K562 (cell line): ENCODE data around the gene PRKAR2B. TPM values are rescaled to one million over a fixed set of nuclear protein-coding genes. Genes with fewer than 3 reads are reported as not detected.

ENCODE experiments used
- ATF4 ChIP-seq: fragments of 450-650 bp; formaldehyde crosslinking; IDR thresholded peaks from 2 replicates; pipeline ENCODE4 v1.4.0; 2022; ENCODE audit warnings: mild to moderate bottlenecking, moderate library complexity
- CHD4 ChIP-seq: fragments of 200-600 bp; sonication (generic); IDR thresholded peaks from 3 replicates; pipeline ENCODE4 v1.6.1; 2012; ENCODE audit warnings: low read depth, mild to moderate bottlenecking, mixed read lengths, low read length, inconsistent platforms; ENCODE audit not compliant: insufficient read depth, insufficient replicate concordance, poor library complexity, severe bottlenecking
- CREM ChIP-seq: IDR thresholded peaks from 2 replicates; pipeline ENCODE4 v1.6.1; 2014; ENCODE audit warnings: antibody characterized with exemption, low read depth
- E2F1 ChIP-seq: sonication (generic); formaldehyde crosslinking; IDR thresholded peaks from 2 replicates; pipeline ENCODE4 v1.8.1; 2023; ENCODE audit warnings: mild to moderate bottlenecking, missing genetic modification reagents, moderate library complexity
- ETV5 ChIP-seq: sonication (generic); formaldehyde crosslinking; IDR thresholded peaks from 2 replicates; pipeline ENCODE4 v1.4.0; 2020; ENCODE audit warnings: low read depth, mild to moderate bottlenecking, missing genetic modification reagents
- HDAC2 ChIP-seq: fragments of 450-650 bp; IDR thresholded peaks from 2 replicates; pipeline ENCODE4 v1.6.1; 2016; ENCODE audit warnings: mild to moderate bottlenecking
- PHF8 ChIP-seq: fragments of 200-600 bp; sonication (generic); IDR thresholded peaks from 2 replicates; pipeline ENCODE4 v1.6.1; 2012; ENCODE audit warnings: mixed run types, mild to moderate bottlenecking, inconsistent platforms, low read length, moderate library complexity, borderline replicate concordance
- PPARD ChIP-seq: fragments of 250-450 bp; sonication (Bioruptor Pico); IDR thresholded peaks from 2 replicates; pipeline ENCODE4 v1.8.0; 2022; ENCODE audit warnings: inconsistent platforms, mild to moderate bottlenecking, moderate library complexity
- PRDM10 ChIP-seq: fragments of 450-650 bp; IDR thresholded peaks from 2 replicates; pipeline ENCODE4 v1.6.1; 2018; ENCODE audit not compliant: partially characterized antibody
- SRSF3 ChIP-seq: fragments of 200-400 bp; formaldehyde crosslinking; IDR thresholded peaks from 2 replicates; pipeline ENCODE4 v1.6.1; 2016; ENCODE audit warnings: mild to moderate bottlenecking, low read length, moderate library complexity; ENCODE audit not compliant: insufficient read depth
- XRCC5 ChIP-seq: fragments of 200-400 bp; formaldehyde crosslinking; IDR thresholded peaks from 2 replicates; pipeline ENCODE4 v1.6.1; 2017; ENCODE audit warnings: low read depth, mild to moderate bottlenecking, low read length
- ZKSCAN8 ChIP-seq: fragments of 200-800 bp; sonication (Bioruptor generic); IDR thresholded peaks from 2 replicates; pipeline ENCODE4 v1.6.1; 2016; ENCODE audit warnings: missing genetic modification characterization, missing compliant biosample characterization
- ZNF165 ChIP-seq: fragments of 250-450 bp; sonication (Bioruptor Pico); IDR thresholded peaks from 2 replicates; pipeline ENCODE4 v1.4.0; 2020; ENCODE audit warnings: borderline replicate concordance
- ZSCAN29 ChIP-seq: fragments of 450-650 bp; IDR thresholded peaks from 2 replicates; pipeline ENCODE4 v1.6.1; 2017
- polyA plus RNA-seq, 8 experiments: library from polyadenylated mRNA; depleted of rRNA in 4 of 8; stranded (reverse) in 5 of 8; unstranded in 3 of 8; fragments of >200 nt; fragmentation: Nextera tagmentation in 2 of 8; fragmentation: Illumina TruSeq in 1 of 8; extraction: Ambion mirVana in 2 of 8; extraction: Trizol in 1 of 8; gene quantifications; 2 replicates each; pipeline versions ENCODE4 v1.2.1 to v1.2.3, GENCODE V29; 2011 to 2014; ENCODE audit warnings: inconsistent platforms in 1 of 8, missing spikeins in 1 of 8
- total RNA-seq, 7 experiments: library from RNA; depleted of rRNA in 6 of 7; stranded (reverse); fragments of >200 nt in 6 of 7; fragmentation: Illumina TruSeq in 2 of 7; extraction: Trizol in 2 of 7; gene quantifications; 2 replicates each; pipeline versions ENCODE4 v1.2.1 to v1.2.3, GENCODE V29; 2011 to 2021; ENCODE audit warnings: low replicate concordance in 1 of 7
- TF ChIP-seq, protein P1 (sequence below): fragments of 250-450 bp; sonication (Bioruptor Pico); IDR thresholded peaks from 2 replicates; pipeline ENCODE4 v1.4.0; 2020; ENCODE audit warnings: mild to moderate bottlenecking, moderate library complexity, borderline replicate concordance
- TF ChIP-seq, protein P2 (sequence below): fragments of 450-650 bp; IDR thresholded peaks from 2 replicates; pipeline ENCODE4 v1.7.0; 2016; ENCODE audit warnings: borderline replicate concordance

PRKAR2B gene
- total and polyA plus RNA-seq, 9 of the 15 experiments (the other 6 are each of a cell fraction or from before 2014, with no cell fraction given), result 59.0 to 173 (median 129) TPM

GRCh38 chr7:107032720-107033438 lies 11.6 kb upstream of the PRKAR2B start (continued):
- TF ChIP-seq PRDM10 (no peak), CHD4 (no peak), ATF4 (no peak), ZNF165 (CRISPR knock-in tag) (no peak), ZSCAN29 (no peak), HDAC2 (no peak), SRSF3 (no peak), XRCC5 (no peak), E2F1 (no peak), PHF8 (no peak), ETV5 (CRISPR knock-in tag) (no peak), CREM (no peak), ZKSCAN8 (no peak), PPARD (CRISPR knock-in tag) (no peak)
- TF ChIP-seq, protein P1, sequence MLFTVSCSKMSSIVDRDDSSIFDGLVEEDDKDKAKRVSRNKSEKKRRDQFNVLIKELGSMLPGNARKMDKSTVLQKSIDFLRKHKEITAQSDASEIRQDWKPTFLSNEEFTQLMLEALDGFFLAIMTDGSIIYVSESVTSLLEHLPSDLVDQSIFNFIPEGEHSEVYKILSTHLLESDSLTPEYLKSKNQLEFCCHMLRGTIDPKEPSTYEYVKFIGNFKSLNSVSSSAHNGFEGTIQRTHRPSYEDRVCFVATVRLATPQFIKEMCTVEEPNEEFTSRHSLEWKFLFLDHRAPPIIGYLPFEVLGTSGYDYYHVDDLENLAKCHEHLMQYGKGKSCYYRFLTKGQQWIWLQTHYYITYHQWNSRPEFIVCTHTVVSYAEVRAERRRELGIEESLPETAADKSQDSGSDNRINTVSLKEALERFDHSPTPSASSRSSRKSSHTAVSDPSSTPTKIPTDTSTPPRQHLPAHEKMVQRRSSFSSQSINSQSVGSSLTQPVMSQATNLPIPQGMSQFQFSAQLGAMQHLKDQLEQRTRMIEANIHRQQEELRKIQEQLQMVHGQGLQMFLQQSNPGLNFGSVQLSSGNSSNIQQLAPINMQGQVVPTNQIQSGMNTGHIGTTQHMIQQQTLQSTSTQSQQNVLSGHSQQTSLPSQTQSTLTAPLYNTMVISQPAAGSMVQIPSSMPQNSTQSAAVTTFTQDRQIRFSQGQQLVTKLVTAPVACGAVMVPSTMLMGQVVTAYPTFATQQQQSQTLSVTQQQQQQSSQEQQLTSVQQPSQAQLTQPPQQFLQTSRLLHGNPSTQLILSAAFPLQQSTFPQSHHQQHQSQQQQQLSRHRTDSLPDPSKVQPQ (CRISPR knock-in tag), result no peak
- TF ChIP-seq, protein P2, sequence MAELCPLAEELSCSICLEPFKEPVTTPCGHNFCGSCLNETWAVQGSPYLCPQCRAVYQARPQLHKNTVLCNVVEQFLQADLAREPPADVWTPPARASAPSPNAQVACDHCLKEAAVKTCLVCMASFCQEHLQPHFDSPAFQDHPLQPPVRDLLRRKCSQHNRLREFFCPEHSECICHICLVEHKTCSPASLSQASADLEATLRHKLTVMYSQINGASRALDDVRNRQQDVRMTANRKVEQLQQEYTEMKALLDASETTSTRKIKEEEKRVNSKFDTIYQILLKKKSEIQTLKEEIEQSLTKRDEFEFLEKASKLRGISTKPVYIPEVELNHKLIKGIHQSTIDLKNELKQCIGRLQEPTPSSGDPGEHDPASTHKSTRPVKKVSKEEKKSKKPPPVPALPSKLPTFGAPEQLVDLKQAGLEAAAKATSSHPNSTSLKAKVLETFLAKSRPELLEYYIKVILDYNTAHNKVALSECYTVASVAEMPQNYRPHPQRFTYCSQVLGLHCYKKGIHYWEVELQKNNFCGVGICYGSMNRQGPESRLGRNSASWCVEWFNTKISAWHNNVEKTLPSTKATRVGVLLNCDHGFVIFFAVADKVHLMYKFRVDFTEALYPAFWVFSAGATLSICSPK, result peak; percentile 83; the same call in 1 of the 2 replicates
- TF ChIP-seq, all 486 proteins: peak for 44
